ENCODE data around the gene GTF2IRD1. TPM values are rescaled to one million over a fixed set of nuclear protein-coding genes. Genes with fewer than 3 reads are reported as not detected.

Gene GTF2IRD1
- total RNA-seq, 1 donor from 2014 or later = 32.6 TPM

GRCh38 chr7:74498354-74498753 lies 44.6 kb downstream of the GTF2IRD1 start:
- TF ChIP-seq, protein P1, sequence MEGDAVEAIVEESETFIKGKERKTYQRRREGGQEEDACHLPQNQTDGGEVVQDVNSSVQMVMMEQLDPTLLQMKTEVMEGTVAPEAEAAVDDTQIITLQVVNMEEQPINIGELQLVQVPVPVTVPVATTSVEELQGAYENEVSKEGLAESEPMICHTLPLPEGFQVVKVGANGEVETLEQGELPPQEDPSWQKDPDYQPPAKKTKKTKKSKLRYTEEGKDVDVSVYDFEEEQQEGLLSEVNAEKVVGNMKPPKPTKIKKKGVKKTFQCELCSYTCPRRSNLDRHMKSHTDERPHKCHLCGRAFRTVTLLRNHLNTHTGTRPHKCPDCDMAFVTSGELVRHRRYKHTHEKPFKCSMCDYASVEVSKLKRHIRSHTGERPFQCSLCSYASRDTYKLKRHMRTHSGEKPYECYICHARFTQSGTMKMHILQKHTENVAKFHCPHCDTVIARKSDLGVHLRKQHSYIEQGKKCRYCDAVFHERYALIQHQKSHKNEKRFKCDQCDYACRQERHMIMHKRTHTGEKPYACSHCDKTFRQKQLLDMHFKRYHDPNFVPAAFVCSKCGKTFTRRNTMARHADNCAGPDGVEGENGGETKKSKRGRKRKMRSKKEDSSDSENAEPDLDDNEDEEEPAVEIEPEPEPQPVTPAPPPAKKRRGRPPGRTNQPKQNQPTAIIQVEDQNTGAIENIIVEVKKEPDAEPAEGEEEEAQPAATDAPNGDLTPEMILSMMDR (IDR thresholded peaks at IDR 0.05; ENCODE audit: unreplicated experiment) = no peak
- Mint-ChIP-seq H3K27ac (ENCODE audit: unreplicated experiment) (no peak overlapping the region), H3K27me3 (ENCODE audit: unreplicated experiment) (peaks cover 4% of the 10 kb centered on the region), H3K4me1 (ENCODE audit: unreplicated experiment) (peaks cover 9% of the 10 kb centered on the region), H3K9me3 (ENCODE audit: unreplicated experiment) (no peaks in the 10 kb centered on the region), H3K36me3 (ENCODE audit: low read depth, unreplicated experiment) (peaks cover 3% of the 10 kb centered on the region), H3K4me3 (ENCODE audit: unreplicated experiment) (no peak overlapping the region)
- no peak for DNase-seq (ENCODE audit: low spot score)

DNA sequence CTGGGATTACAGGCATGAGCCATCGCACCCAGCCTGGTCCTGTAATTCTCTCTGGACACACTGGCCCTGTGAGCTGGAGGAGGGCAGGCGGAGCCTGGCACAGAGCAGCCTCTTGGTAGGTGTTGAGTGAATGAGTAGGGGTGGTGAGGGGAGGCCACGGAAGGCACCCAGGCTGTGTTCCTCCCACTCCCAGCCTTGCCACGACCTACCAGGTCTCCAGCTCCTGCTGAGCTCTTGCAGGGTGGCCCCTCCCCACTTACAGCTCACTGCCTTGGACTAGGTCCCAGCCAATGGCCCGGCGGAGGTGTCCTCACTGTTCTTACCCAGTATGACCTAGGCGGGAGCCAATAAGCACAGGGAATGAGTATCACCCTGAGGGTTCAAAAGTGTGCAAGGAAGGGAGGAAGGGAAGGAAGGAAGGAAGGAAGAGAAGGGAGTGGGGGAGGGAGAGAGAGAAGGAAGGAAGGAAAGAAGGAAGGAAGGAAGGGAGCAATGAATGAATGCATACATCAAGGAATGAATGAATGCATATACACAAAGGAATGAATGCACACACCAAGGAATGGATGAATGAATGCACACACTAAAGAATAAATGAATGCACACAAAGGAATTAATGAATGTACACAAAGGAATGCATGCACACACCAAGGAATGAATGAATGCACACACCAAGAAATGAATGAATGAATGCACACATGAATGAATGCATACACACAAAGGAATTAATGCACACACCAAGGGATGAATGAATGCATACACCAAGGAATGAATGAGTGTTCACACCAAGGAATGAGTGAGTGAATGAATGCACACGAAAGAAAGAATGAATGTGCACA lies 45.5 kb downstream of the GTF2IRD1 start:
- H3K36me3 Mint-ChIP-seq (ENCODE audit: low read depth, unreplicated experiment) = peaks cover 9% of the 10 kb centered on the region
- H3K27ac Mint-ChIP-seq (ENCODE audit: unreplicated experiment) = no peak overlapping the region
- H3K9me3 Mint-ChIP-seq (ENCODE audit: unreplicated experiment) = no peaks in the 10 kb centered on the region
- H3K4me1 Mint-ChIP-seq (ENCODE audit: unreplicated experiment) = peaks cover 9% of the 10 kb centered on the region
- H3K27me3 Mint-ChIP-seq (ENCODE audit: unreplicated experiment) = peaks cover 5% of the 10 kb centered on the region
- TF ChIP-seq, protein P1 (IDR thresholded peaks at IDR 0.05; ENCODE audit: unreplicated experiment) = no peak
- H3K4me3 Mint-ChIP-seq (ENCODE audit: unreplicated experiment) = no peak overlapping the region
- no peak for DNase-seq (ENCODE audit: low spot score)

DNA sequence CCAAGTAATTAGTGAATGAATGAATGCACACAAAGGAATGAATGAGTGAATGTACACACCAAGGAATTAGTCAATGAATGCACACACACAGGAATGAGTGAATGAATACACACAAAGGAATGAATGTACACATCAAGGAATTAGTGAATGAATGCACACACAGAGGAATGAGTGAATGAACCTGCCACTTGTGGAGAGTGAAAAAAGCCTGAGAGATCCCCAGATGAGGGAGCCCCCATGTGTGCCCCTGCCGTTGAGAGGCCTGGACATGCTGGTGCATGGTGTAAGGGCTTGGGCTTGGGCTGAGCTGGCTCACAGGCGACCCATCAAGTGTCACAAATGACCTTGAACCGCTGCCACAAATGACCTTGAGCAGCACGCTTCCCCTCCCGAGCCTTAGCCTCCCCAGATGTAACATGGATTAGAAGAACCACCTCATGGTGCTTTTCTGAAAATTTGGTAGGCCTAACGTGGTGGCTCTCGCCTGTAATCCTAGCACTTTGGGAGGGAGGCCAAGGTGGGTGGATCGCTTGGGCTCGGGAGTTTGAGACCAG lies 46.2 kb downstream of the GTF2IRD1 start:
- H3K4me3 Mint-ChIP-seq (ENCODE audit: unreplicated experiment) = no peak overlapping the region
- no peaks in the 10 kb centered on the region for H3K9me3 Mint-ChIP-seq (ENCODE audit: unreplicated experiment)
- TF ChIP-seq, protein P1 (IDR thresholded peaks at IDR 0.05; ENCODE audit: unreplicated experiment) = no peak
- H3K36me3 Mint-ChIP-seq (ENCODE audit: low read depth, unreplicated experiment) = peaks cover 10% of the 10 kb centered on the region
- H3K27ac Mint-ChIP-seq (ENCODE audit: unreplicated experiment) = no peak overlapping the region
- peaks cover 5% of the 10 kb centered on the region for H3K27me3 Mint-ChIP-seq (ENCODE audit: unreplicated experiment)
- peaks cover 9% of the 10 kb centered on the region for H3K4me1 Mint-ChIP-seq (ENCODE audit: unreplicated experiment)
- DNase-seq (ENCODE audit: low spot score) = no peak

- H3K27me3 Mint-ChIP-seq (ENCODE audit: unreplicated experiment) = peaks cover 4% of the 10 kb centered on the region
- peaks cover 10% of the 10 kb centered on the region for H3K36me3 Mint-ChIP-seq (ENCODE audit: low read depth, unreplicated experiment)
- TF ChIP-seq, protein P1 (IDR thresholded peaks at IDR 0.05; ENCODE audit: unreplicated experiment) = no peak
- H3K9me3 Mint-ChIP-seq (ENCODE audit: unreplicated experiment) = no peaks in the 10 kb centered on the region
- no peak overlapping the region for H3K4me3 Mint-ChIP-seq (ENCODE audit: unreplicated experiment)
- DNase-seq (ENCODE audit: low spot score) = no peak
- H3K27ac Mint-ChIP-seq (ENCODE audit: unreplicated experiment) = no peak overlapping the region
- H3K4me1 Mint-ChIP-seq (ENCODE audit: unreplicated experiment) = peaks cover 3% of the 10 kb centered on the region
Measured at GRCh38 chr7:74501298-74501697, 47.6 kb downstream of the GTF2IRD1 start.

Measured in endothelial cell (in vitro differentiated cells).